ENCODE results near the gene NLRP4.
"Not testable (repeated sequence)": the region's sequence is repeated elsewhere in the genome, so short reads cannot be mapped to it uniquely, and the experiment has no call there.

Gene NLRP4

DNA sequence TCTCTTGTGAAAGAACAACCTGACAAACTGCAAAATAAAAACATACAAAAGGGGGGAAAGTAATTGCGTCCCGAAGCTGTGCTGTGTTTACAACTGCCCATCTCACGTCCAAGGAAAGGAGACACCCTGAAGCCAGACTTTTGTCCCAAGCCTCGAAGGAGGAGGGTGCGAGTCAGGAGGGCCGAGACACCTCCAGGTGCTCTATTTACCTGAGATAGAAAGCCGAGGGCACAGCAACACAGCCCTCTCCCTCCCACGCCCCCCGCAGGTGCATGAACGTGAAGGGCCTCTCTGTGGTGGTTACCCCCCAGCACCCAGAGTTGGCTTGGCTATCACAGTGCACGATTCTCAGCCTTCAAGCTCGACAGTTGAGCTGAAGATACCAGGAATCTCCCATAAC lies 62.6 kb downstream of the NLRP4 start:
- DNase-seq (ENCODE audit: low read depth) = no peak

DNA sequence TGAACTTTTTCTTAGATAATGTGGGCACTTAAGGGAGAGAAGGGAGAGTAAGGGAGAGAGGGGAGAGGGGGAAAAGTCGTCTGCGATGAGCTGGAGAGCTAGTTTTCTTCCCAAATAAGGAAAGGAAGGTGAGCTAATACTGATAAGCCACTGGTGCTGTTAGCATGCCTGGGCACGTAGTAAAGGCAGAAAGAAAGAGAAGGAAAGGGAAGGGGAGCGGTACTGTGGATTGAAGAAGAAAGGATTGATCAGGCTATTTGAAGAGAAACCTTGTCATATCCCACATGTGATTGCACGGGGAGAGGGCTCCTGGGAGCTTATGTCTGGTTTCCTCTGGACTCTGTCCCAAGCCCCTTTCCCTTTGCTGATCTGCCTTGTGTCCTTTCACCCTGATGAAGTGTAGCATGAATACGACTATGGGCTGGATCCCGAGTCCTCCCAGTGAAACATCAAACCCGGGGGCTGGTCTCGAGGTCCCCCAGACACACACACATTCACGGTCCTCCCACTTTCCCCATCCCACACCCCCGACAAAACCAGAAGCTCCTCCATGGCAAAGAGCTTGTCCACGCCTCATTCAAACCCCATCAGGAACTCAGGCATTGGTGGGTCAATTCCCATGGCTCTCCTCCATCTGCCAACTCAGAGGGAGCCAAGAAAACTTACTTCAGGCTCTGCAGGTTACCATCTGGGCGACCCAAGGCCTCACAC lies 65.2 kb downstream of the NLRP4 start:
- no peak for DNase-seq (ENCODE audit: low read depth)

DNA sequence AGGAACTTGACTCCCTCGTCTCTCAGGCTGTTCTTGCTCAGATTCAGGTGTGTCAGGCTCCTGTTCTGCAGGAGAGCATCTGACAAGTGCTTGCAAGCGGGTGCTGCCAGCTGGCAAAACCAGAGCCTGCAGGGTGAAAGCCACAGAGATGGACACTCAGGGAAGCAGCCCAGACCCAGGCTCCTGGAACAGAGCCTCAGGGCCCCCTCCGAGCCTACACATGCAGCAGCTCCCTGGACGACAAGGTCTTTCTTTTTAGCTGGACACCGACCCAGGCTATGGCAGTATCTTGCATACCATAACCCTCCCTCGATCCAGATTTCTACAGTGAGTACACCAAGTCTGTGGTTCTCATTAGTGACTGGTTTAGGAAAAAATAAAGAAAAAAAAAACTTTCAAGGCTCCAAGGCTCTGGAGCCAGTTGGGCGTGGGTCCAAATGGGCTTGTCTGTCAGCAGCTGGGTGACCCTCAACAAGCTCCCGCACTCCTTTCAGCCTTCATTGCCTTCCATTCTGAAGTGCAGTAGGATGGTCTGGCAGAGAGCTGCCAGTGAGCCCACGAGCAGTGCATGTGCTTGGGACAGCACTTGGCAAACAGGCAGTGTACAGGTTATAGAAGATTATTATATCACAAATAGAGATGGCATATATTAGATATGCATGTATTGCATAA lies 65.9 kb downstream of the NLRP4 start:
- DNase-seq (ENCODE audit: low read depth) = no peak

- no peak for DNase-seq (ENCODE audit: low read depth)
These were observed 70.9 kb downstream of the NLRP4 start for GRCh38 chr19:55907286-55907685.

- DNase-seq (ENCODE audit: low read depth) = no peak
These were observed 71.4 kb downstream of the NLRP4 start for GRCh38 chr19:55907746-55908145.

DNA sequence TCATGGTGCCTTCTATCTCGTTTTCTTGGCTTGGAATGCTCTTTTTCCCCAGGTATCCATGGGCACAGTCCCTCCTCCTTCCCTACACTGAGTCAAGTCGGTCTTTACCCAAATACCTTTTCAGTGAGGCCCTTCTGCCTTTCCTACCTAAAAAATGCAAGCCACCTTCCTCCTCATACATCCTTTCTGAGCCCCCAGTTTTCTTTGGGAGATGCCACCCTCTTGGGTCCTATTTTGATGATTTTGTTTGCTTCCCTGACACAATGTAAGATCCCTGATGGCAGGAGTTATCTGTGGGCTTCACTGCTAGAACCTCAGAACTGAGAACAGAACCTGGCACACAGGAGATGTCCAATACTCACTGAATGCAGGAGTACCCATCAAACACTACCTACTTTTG lies 73.5 kb downstream of the NLRP4 start:
- DNase-seq (ENCODE audit: low read depth) = no peak

DNA sequence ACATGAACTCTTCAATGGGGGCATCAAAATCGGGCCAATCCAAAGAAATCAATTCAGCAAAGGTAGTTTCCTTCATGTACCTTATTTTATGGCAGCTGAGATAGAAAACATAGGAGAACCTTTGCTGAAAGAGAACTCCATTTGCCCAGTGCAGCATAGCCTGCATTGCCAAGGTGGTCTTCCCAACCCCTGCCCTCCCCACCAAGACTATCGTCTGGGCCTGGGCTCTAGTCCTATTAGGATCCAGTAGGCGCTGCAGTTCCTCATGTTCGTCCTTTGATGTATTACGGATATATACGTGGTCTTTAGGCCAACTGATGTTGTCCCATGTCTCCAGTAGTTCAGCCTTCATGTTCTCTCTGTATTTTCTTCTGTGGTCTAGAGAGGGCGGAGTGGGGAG lies 76.6 kb downstream of the NLRP4 start:
- no peak for DNase-seq (ENCODE audit: low read depth)

DNA sequence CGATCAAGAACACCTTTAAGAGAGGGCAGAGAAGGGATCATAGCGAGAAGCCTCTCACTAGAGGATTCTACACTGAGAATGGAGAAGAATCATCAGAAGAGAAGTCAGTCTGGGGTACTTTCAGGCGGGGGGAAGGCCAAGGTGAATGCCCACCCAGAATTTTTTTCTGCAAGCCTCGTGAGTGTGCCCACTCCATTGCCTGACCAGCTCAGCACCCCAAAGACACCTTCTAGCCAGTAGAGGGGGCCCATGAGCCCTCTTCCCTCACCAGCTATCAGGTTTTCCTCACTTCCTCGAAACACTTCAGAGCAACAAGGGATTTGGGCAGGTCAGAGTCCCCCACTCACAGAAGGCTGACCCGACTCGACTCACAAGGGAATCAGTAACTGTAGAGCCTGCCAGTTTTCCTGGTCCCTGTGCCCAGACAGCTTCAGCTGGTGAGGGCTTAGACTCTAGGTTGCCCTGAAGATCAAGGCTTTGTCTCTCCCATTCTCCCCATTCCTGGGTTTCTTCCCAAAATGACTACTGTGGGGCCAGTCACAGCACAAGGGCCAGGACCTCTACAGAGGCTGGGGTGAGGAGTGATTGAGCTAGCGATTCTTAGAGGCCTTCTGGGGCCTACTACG lies 77.4 kb downstream of the NLRP4 start:
- peak; percentile 1 for DNase-seq (ENCODE audit: low read depth)

- no peak for DNase-seq (ENCODE audit: low read depth)
These were observed 87.2 kb downstream of the NLRP4 start for GRCh38 chr19:55923556-55923955.

DNA sequence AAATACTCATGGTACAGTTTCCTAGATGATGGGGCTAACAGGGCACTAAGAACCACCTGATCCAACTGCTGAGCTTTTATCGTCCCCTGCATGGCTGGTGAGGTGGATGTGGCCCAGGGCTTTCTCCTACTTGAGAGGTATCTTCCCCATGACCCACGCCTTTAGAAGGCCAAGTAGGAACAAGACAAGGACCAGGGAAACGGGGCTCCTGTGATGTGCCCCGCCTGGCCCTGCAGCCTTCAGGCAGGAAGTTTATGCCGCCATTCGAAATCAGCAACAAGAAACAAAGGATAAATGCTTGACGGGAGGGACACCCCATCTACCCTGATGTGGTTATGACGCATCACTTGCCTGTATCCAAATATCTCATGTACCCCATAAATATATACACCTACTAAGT lies 91.7 kb downstream of the NLRP4 start:
- no peak for DNase-seq (ENCODE audit: low read depth)

DNA sequence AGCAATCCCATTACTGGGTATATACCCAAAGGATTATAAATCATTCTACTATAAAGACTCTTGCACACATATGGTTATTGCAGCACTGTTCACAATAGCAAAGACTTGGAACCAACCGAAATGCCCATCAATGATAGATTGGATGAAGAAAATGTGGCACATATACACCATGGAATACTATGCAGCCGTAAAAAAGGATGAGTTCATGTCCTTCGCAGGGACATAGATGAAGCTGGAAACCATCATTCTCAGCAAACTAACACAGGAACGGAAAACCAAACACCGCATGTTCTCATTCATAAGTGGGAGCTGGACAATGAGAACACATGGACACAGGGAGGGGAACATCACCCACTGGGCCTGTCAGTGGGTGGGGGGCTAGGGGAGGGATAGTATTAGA lies 92.9 kb downstream of the NLRP4 start:
- DNase-seq (ENCODE audit: low read depth) = not testable (repeated sequence)

GRCh38 chr19:55930996-55931515 lies 94.7 kb downstream of the NLRP4 start:
- no peak for DNase-seq (ENCODE audit: low read depth)

Measured in HS-27A (cell line).